GM21723 (cell line): ENCODE data around the gene SHROOM2.

ENCODE experiments used
- ATAC-seq: cut with Tn5 transposase; IDR thresholded peaks from one replicate; pipeline ENCODE4 v1.9.1; 2021; ENCODE audit warnings: mild to moderate bottlenecking, moderate library complexity; ENCODE audit not compliant: unreplicated experiment

The SHROOM2 gene

DNA sequence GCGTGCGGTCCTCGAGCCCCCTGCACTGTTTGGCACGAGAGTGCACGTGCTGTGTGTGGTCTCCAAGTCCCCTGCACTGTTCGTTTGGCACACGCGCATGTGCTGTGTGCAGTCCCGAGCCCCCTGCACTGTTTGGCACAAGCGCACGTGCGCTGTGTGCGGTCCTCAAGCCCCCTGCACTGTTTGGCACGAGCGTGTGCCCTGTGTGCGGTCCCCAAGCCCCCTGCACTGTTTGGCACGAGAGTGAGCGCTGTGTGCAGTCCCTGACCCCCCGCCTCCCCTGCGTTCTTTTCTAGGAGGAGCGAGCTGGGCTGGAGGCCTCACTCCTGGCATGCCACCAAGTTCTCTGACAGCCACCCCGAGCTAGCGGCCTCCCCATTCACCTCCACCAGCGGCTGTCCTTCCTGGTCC is 104.5 kb downstream of the SHROOM2 start:
- ATAC-seq, result no peak

- ATAC-seq, result no peak
Measured at GRCh38 chrX:9895225-9895912, 109.1 kb downstream of the SHROOM2 start.

DNA sequence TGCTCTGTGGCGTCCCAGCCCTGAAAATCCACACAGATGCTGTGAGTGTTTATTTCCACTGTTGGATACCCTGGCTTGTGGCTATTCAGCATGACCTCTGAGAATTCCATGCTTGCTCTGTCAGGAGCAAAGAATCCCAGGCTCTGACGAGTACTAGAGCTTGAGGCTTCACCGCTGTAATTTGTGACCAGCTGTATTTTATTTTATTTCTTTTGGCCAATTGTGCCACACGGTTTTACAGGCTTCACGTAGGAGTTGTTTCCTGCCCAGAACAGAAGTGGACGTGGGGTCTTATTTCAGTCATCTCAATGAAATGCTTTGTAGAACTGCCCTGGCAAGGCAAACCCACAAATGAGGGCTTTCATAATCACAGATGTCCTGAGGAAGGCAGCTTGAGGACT is 111.5 kb downstream of the SHROOM2 start:
- no peak for ATAC-seq

- ATAC-seq, result no peak
Measured at GRCh38 chrX:9899640-9900111, 113.4 kb downstream of the SHROOM2 start.

DNA sequence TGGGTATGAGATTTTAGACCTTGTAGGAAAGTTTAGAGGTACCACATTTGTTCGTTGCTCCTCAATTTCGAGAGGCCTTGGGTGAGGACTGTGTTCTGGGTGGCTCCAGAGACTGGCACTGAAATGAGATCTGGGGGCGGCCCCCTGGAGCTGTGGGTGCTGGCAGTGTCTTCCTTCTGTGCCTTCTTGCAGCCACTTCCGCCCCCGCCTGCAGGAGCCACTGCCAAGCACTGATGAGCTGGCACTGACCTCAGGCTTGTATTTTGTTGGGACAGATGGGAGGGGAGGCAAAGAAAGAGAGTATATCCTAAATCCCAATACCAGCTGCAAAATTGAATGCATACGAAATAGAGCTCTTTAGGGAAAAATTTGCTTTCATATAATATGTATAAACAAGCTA is 116.4 kb downstream of the SHROOM2 start:
- no peak for ATAC-seq

DNA sequence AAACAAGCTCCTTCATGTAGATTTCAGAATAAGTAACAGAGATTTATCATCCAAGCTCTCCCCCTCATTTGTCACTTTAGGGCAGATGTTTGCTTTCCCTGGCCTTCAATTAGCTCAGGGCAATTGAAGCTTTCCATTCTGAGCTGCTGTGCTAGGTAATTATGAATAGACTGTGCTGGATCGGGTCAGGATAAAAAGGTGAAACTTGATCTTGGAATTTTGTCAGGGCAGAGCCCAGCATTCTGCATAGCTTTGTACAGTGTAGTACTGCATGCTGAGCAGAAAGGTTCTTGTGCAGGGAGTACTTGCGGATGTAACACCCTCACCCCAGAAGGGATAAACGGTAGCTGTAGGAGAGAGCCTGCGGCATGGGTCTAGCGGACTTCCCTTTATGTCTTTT is 116.9 kb downstream of the SHROOM2 start:
- no peak for ATAC-seq

DNA sequence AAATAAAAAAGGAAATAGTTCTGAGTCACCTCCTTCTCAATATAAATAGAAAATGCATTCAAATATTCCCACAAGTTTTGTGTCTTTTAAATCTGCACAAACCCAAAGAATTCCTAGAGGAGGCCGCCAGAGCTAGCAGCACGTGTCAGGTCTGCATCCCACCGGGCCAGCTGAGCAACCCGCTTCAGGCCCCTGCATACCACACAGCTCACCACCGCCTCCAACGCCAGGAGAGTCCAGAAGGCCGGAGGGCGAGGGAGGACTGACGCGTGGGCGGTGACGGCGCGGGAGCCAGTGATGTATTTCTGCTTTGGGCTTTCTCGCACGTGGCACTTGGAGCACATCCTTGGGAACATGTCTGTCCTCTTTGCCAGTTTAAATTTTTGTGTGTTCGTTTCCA is 119.1 kb downstream of the SHROOM2 start:
- no peak for ATAC-seq

GRCh38 chrX:9905721-9906120 is 119.5 kb downstream of the SHROOM2 start:
- ATAC-seq, result no peak

DNA sequence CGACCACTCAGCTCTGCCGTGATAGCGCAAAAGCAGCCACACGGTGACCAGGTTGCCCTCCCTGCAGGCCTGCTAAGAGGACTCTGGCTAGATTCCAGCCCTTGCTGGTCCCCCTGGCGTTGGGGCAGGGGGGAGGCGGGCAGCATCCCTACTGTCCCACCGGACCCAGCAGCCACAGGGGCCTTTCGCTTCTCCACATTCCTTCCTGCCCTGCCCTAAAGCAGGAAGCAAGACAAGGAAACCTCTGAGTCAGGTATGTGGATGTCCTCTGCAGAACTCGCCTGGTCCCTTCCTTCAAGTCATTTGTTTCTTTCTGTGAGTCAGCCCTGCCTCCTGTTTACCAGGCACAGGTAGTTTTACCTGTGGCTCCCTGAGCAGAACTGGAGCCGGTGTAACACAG is 120.7 kb downstream of the SHROOM2 start:
- ATAC-seq, result no peak

DNA sequence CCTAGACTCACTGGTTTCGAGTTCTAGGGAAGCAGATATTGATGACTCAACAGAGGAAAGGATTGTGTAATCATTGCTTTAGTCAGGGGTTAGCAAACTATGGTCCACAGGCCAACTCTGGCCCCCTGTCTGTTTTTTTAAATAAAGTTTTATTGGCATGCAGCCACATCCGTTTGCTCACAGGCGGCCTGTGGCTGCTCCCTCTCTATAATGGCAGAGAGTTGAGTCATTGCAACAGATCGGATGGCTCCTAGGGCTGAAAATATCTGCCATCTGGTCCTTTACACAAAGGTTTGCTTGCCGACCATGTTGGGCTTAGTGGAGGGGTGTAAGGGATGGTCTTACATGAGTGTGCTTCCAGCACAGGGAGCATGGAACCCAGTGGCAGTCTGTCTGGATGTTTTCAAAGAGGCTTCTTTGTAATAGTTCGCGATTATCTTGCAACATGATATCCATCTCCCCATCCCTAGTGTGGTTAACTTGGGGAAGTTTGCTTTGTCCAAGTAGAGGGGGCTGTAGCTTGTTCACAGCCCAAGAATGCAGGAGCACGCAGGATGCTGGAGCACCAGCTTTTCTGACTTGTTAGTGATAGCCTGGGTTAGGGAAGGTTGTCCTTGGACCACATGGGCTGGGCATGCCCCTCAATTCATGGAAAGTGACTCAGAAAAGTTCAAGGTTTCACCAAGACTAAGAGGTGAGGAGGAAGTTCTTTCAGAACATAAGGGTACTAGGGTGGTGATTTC is 121.6 kb downstream of the SHROOM2 start:
- ATAC-seq, result no peak

DNA sequence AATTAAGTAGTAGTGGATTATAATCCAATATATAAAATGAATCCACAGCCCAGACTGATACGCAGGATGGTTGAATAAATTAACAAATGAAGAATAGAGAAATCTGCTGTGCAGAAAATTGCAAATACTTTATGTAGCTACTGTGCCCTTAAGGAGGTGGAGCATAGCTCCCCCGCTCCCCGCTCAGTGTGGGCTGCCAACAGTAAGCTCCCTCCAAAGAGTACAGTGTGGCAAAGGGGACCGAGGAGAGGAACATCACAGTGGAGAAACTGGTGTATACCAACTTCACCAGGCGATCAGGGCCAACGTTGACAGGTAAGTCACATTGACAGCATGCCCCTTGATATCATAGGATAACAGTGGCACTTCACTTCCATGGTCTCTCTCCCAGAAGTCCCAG is 123.0 kb downstream of the SHROOM2 start:
- no peak for ATAC-seq

GRCh38 chrX:9911487-9911886 is 125.3 kb downstream of the SHROOM2 start:
- no peak for ATAC-seq

DNA sequence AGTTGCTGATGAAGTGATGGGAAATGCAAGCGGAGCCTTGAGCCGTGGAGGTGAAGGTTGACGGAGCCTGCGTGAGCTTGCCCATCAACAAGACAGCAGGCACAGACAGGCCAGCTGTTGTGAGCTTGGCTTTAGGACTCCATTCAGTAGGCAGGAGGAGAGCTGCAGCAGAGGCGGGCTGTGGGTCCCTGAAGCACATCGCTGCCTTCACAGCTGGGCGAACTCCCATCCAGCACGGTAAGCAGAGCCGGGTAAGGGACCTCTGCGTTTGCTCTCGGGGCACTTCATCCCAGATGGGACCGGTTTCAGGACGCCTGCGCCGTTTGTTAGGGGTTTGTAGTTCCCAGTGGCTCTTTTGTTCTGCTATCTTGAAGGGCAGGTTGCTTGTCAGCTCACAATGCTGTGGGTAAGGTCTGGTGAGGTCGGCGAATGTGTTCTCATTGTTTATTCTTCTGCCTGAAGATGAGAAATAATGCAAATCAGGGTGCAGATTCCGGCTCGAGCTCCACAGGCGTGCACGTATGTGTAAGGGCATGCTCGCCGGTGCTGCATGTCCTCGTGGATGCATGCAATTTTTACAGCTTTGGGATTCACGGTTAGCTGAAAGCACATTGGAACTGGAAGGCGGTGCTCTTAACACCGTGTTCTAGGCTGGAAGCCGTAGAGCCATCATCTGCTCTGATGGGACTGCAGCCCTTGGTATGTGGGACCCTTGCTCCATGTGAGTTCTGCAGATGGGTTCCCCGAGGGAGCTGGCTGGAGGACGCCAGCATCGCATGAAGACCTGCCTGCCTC is 126.3 kb downstream of the SHROOM2 start:
- ATAC-seq, result no peak

DNA sequence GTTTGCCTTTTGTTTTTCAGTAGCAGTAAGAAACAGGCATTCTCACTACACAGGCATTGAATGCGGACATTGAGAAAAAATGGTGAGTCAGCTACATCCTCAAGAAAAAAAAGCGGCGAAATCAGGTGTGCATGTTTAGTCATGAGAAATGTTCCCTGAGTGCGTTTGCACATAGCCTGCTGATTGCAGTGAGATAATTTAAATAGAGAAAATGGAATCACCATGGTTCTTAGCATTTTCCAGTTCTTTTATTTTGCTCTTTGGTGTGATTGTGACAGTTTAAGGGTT is 126.9 kb downstream of the SHROOM2 start:
- no peak for ATAC-seq

- ATAC-seq, result no peak
Measured at GRCh38 chrX:9917861-9918260, 131.6 kb downstream of the SHROOM2 start.

GRCh38 chrX:9919632-9920172 is 133.5 kb downstream of the SHROOM2 start:
- ATAC-seq, result no peak

- ATAC-seq, result no peak
Measured at GRCh38 chrX:9921407-9921806, 135.2 kb downstream of the SHROOM2 start.

GRCh38 chrX:9923357-9923756 is 137.1 kb downstream of the SHROOM2 start:
- no peak for ATAC-seq

- no peak for ATAC-seq
Measured at GRCh38 chrX:9926002-9926401, 139.8 kb downstream of the SHROOM2 start.

DNA sequence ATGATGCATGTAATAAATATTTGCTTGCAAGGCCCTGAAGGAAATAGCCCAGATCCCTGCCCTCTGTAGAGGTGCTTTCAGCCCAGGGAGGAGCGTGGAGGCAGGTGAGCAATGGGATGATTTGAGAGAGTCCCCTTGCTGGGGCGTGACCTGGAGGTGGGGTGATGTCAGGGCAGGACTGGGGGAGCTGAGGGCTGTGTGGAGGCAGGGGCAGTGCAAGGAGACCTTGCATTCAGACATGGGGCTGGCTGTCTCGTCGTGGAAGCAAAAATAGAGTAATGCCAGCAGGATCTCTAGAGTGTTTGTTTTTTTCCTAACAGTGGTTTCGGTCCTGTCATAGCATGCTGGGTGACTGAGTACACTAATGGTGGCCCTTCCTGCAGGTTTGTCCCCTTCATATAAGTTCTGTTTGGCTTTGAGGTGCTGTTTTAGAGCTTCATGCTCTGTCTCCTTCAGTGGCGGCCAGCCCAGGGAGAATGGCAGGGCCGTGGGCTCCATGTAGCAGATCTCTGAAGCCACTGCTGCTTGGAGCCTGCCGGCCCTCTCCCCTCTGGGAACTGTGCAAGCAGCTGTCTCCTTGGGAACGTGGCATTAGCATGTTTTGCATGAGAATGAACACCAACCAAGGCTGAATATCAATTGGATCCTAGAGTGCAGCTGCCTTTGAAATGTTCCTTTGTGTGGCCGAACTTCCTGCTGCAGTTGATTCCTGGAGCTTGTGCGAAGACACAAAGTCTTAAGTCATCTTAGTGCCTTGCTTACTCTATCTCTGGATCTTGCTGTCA is 141.7 kb downstream of the SHROOM2 start:
- ATAC-seq, result no peak

- ATAC-seq, result no peak
Measured at GRCh38 chrX:9935436-9935835, 149.2 kb downstream of the SHROOM2 start.
